ENCODE data around the gene MBNL3. TPM values are rescaled to one million over a fixed set of nuclear protein-coding genes. Genes with fewer than 3 reads are reported as not detected.

MBNL3 gene
- total RNA-seq (2021; ENCODE audit: unreplicated experiment) = 4.6 TPM
- polyA plus RNA-seq (2012) = 1.3 and 2.8 TPM in 2 replicates
- Bru-seq, nascent RNA = percentile 26 among the genes with signal in this experiment
- percentile 38 among the genes with signal in this experiment for BruChase-seq, experiment 1, labeled RNA remaining after a 6-hour chase
- percentile 29 among the genes with signal in this experiment for BruChase-seq, experiment 2, labeled RNA remaining after a 2-hour chase
- long read RNA-seq, partial matches to known transcripts = 1 of 3 reads
- long read RNA-seq, other reads (novel, unspliced or antisense) = 2 of 3 reads

DNA sequence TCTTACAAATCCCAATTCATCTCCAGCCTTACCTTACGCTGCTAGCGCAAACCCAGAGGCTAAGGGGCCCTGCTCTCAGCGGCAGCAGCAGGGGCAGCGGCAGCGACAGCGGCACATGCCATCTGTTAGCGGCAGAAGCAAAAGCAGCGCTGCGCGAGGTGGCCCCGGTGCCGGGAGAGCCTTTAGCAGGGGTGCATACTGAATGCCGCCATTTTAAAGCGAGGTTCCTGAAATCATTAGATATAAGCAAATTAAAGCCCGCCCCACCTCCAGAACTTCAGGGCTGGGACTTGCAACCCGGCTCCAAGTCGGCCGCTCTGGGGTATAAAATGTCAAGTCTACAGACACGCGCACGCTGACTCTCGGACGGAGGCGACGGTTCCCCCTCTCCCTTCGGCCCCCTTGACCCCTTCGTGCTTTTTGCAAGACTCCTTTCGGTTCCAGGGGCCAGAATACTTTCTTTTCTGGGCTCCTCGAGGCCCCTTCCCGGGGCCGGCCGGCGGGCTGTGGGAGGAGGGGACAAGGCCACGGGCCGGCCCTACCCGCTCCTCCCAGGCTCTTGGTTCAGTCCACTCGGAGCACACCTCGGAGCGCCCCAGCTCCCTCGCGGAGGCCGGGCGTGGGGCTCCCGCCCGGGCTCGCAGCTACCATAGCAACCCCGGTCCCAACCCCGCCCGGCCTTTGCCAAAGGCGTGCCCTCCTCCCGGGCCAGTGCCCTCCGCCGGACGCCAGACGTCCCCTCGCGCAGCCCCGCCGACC, at the start of gene MBNL3:
MBNL3 (minus strand) TSS at position 220 of the 759 bp plus-strand sequence. CDS start 49,427 bp downstream, outside the sequence.
- Histone ChIP-seq H3K9me2 (ENCODE audit: insufficient read depth) (no peaks in the 10 kb centered on the region), H3K27ac (ENCODE audit: low read depth, low read length) (no peak within 1 kb of the TSS), H3K4me1 (ENCODE audit: control insufficient read depth in 1 of 2, insufficient read depth in 2 of 2, low read length in 2 of 2) (peaks cover 0 to 17% of the 10 kb centered on the region in 2 experiments; a peak in 1 of 4 replicates), H4K20me1 (ENCODE audit: insufficient read depth) (no peaks in the 10 kb centered on the region), H3K9me3 (ENCODE audit: control insufficient read depth in 1 of 2, insufficient read depth in 1 of 2, low read depth in 1 of 2, low read length in 2 of 2) (no peaks in the 10 kb centered on the region), H3K79me2 (ENCODE audit: insufficient read depth, low read length) (no peaks in the 10 kb centered on the region), H3K27me3 (ENCODE audit: insufficient read depth, low read length) (peaks cover 55% of the 10 kb centered on the region), H3K36me3 (ENCODE audit: control insufficient read depth in 1 of 2, insufficient read depth in 2 of 2, low read length in 2 of 2) (no peaks in the 10 kb centered on the region), H2AFZ (ENCODE audit: low read depth, low read length, poor library complexity, severe bottlenecking) (peak within 1 kb of the TSS; percentile 21), H3K4me2 (ENCODE audit: low read length) (peak within 1 kb of the TSS; percentile 71), H3K4me3 (replicated peaks in 1 of 2; ENCODE audit: low read depth in 1 of 2, low read length in 2 of 2) (peak within 1 kb of the TSS; percentile 27 to 47), H3K9ac (ENCODE audit: low read length) (0 out of 2 replicates have a peak within 1 kb of the TSS, but pooled peaks have one; percentile 14)
- ChIA-PET CTCF (no interaction called here), RAD21 (ENCODE audit: low non-redundant PET in 1 of 2, low total read pairs in 2 of 2, uncharacterized antibody in 2 of 2, unreplicated experiment in 2 of 2) (no interaction called here), POLR2A (no interaction called here)
- intact Hi-C loops (cut with micrococcal nuclease) = no loop called here
- no TSS peak for BruUV-seq (replicated peaks)
- ATAC-seq (peak; percentile 82), DNase-seq (ENCODE audit: low read depth, low spot score) (no peak)
- peak; percentile 12; the same call in 1 of the 2 replicates for TF ChIP-seq ZFX (IDR thresholded peaks at IDR 0.05)
- no peak for TF ChIP-seq SRF (IDR thresholded peaks at IDR 0.05; ENCODE audit: low read depth)
- no peak for TF ChIP-seq ZBTB33 (IDR thresholded peaks at IDR 0.05; ENCODE audit: extremely low read depth, insufficient replicate concordance, low read length)
- TF ChIP-seq FOSL1 (IDR thresholded peaks at IDR 0.05; ENCODE audit: low read depth) = no peak

DNA sequence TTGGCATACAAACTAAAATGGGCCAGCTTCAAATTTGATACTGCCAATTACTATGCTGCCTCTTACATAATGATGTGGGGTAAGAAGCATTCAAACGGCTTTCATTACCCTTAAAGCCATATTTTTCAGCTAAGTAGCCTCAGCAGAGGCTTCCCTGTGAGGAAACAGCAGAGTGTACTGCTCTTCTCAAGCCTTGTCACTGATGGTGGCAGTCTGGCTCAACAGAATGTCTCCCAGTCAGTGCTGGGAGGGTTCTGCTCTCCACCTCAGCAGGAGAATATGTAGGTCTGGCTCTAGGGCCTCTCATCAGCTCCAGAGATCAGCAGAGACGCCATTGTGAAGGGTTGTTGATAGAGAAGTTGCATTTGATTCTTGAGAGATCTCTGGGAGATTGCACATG, 44.6 kb upstream of the MBNL3 start:
- Histone ChIP-seq H4K20me1 (ENCODE audit: insufficient read depth) (no peaks in the 10 kb centered on the region), H3K27ac (ENCODE audit: low read depth, low read length) (no peak overlapping the region), H3K9me2 (ENCODE audit: insufficient read depth) (no peaks in the 10 kb centered on the region), H3K36me3 (ENCODE audit: control insufficient read depth in 1 of 2, insufficient read depth in 2 of 2, low read length in 2 of 2) (no peaks in the 10 kb centered on the region), H3K79me2 (ENCODE audit: insufficient read depth, low read length) (no peaks in the 10 kb centered on the region), H3K4me1 (ENCODE audit: control insufficient read depth in 1 of 2, insufficient read depth in 2 of 2, low read length in 2 of 2) (no peaks in the 10 kb centered on the region; a peak in 1 of 4 replicates), H3K9me3 (ENCODE audit: control insufficient read depth in 1 of 2, insufficient read depth in 1 of 2, low read depth in 1 of 2, low read length in 2 of 2) (no peaks in the 10 kb centered on the region), H3K4me2 (ENCODE audit: low read length) (no peak overlapping the region), H3K27me3 (ENCODE audit: insufficient read depth, low read length) (no peaks in the 10 kb centered on the region), H3K9ac (ENCODE audit: low read length) (no peak overlapping the region), H2AFZ (ENCODE audit: low read depth, low read length, poor library complexity, severe bottlenecking) (no peak overlapping the region), H3K4me3 (replicated peaks in 1 of 2; ENCODE audit: low read depth in 1 of 2, low read length in 2 of 2) (no peak overlapping the region)
- ATAC-seq (no peak), DNase-seq (ENCODE audit: low read depth, low spot score) (no peak)
- CTCF ChIA-PET = no interaction called here
- POLR2A ChIA-PET = no interaction called here
- no TSS peak for BruUV-seq (replicated peaks)
- intact Hi-C loops (cut with micrococcal nuclease) = no loop called here
- RAD21 ChIA-PET (ENCODE audit: low non-redundant PET in 1 of 2, low total read pairs in 2 of 2, uncharacterized antibody in 2 of 2, unreplicated experiment in 2 of 2) = no interaction called here
- TF ChIP-seq CEBPB (IDR thresholded peaks at IDR 0.05; ENCODE audit: low read depth) = no peak
- TF ChIP-seq SIN3A (IDR thresholded peaks at IDR 0.05; ENCODE audit: low read depth) = no peak
- TF ChIP-seq, protein P1, sequence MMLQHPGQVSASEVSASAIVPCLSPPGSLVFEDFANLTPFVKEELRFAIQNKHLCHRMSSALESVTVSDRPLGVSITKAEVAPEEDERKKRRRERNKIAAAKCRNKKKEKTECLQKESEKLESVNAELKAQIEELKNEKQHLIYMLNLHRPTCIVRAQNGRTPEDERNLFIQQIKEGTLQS (IDR thresholded peaks at IDR 0.05) = no peak
- TF ChIP-seq SP1 (IDR thresholded peaks at IDR 0.05; ENCODE audit: low read depth) = no peak
- no peak for TF ChIP-seq CTCF (IDR thresholded peaks at IDR 0.05 in 2 of 3, conservative IDR thresholded peaks at IDR 0.05 in 1 of 3; ENCODE audit: borderline replicate concordance in 1 of 3, insufficient read depth in 1 of 3, low read depth in 2 of 3, low read length in 2 of 3)
- TF ChIP-seq ZBTB33 (IDR thresholded peaks at IDR 0.05; ENCODE audit: extremely low read depth, insufficient replicate concordance, low read length) = no peak
- TF ChIP-seq SRF (IDR thresholded peaks at IDR 0.05; ENCODE audit: low read depth) = no peak
- TF ChIP-seq POLR2AphosphoS5 (IDR thresholded peaks at IDR 0.05; ENCODE audit: low read depth, low read length) = no peak
- no peak for TF ChIP-seq EGR1 (IDR thresholded peaks at IDR 0.05; ENCODE audit: low read depth)

All from HCT116 (cell line).